NCI-H1436 treated with DMSO at 0.1 percent for 48 hours (cell line): ENCODE measurements around the gene CCDC183.
"Not testable (repeated sequence)": the region's sequence is repeated elsewhere in the genome, so short reads cannot be mapped to it uniquely, and the experiment has no call there.

Source experiments
- DNase-seq: peaks from one replicate; lab custom pipeline; 2025; lab: John Stamatoyannopoulos, UW

Gene CCDC183

DNA sequence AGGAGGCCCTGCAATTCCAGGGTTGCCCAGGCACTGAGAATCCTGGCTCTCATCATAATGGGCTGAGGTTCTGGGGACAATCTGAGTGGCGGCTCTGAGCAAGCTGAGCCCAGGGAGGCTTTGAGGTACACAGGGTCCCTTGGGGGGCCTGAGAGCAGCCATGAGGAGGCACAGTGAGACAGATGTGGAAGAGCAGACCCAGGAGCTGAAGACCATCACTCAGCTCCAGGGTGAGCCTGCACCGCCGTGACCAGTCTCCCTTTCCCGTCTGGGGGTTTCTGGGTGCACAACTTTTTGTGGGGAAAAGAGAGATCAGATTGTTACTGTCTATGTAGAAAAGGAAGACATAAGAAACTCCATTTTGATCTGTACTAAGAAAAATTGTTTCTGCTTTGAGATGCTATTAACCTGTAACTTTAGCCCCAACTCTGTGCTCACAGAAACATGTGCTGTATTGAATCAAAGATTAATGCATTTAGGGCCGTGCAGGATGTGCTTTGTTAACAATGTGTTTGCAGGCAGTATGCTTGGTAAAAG is at the start of gene CCDC183:
Gene CCDC183, plus strand, starts transcription at position 101 of the 537 bp plus-strand sequence. Its CDS starts 60 bp downstream, at position 161.
- DNase-seq, result no peak

DNA sequence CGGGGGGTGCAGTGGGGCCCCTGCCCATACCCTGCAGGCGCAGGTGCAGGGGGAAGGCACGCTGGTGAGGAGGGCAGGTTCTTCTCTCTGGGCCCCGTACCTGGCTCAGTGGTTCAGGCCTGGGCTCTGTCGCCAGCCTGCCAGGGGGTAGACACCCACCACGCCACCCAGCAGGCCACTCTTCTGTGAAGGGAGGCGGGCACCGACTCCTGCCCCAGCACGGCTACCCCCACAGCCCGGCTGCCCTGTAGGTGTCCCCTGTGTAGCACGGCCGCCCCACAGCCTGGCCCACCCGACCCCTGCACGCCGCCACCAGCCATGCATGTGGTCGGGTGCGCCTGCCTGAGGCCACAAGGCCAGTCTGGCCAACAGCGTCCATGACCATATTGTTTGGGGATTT is 49.5 kb upstream of the CCDC183 start:
- DNase-seq, result no peak

DNA sequence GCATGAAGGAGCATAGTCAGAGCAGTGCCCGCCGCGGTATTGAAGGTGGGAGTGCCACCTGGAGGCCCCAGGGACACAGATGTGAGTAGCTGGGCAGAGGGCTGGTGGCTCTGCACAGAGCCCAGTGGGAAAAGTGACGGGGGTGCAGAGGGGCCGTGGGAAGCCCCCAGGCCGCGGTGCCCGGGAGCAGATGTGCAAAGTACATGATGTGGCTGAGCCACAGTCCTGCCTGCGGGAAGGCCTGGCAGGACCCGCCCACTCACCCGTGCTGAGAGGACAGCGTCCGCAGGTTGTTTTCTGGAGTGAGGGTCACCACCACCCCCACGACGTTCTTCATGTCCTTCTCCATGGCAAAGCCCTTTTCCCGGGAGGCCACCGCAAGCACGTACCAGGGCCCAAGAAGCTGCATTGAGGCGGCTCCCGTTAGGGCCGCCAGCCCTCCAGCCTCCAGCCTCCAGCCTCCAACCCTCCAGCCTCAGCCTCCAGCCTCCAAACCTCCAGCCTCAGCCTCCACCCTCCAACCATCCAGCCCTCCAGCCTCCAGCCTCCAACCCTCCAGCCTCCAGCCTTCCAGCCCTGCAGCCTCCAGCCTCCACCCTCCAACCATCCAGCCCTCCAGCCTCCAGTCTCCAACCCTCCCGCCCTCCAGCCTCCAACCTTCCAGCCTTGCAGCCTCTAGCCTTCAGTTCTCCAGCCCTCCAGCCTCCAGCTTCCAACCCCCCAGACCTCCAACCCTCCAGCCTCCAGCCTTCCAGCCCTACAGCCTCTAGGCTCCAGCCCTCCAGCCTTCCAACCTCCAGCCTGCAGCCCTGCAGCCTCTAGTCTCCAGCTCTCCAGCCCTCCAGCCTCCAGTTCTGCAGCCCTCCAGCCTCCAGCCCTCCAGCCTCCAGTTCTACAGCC is 48.7 kb upstream of the CCDC183 start:
- DNase-seq, result no peak

DNA sequence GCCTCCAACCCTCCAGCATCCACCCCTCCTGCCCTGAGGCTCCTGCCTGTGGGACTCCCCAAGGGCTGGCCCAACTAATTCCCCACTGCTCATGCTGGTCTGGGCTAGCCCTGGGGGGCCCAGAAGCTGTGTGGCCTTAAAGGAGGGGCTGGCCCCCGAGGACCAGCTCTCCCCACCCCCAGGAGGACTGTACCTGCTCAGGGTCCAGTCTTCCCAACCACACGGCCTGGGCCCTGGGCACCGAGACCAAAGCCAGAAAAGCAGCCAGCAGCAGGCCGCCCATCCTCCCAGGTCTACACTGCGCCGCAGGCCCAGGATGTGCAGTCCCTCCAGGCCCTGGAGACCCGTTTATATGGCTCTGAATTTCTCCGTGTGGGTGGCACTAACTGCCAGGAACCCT is 47.9 kb upstream of the CCDC183 start, which contains the start of gene LCN6:
Gene LCN6, minus strand, starts transcription at position 325 of the 400 bp plus-strand sequence. Its CDS starts 42 bp downstream, at position 283.
- no peak for DNase-seq

DNA sequence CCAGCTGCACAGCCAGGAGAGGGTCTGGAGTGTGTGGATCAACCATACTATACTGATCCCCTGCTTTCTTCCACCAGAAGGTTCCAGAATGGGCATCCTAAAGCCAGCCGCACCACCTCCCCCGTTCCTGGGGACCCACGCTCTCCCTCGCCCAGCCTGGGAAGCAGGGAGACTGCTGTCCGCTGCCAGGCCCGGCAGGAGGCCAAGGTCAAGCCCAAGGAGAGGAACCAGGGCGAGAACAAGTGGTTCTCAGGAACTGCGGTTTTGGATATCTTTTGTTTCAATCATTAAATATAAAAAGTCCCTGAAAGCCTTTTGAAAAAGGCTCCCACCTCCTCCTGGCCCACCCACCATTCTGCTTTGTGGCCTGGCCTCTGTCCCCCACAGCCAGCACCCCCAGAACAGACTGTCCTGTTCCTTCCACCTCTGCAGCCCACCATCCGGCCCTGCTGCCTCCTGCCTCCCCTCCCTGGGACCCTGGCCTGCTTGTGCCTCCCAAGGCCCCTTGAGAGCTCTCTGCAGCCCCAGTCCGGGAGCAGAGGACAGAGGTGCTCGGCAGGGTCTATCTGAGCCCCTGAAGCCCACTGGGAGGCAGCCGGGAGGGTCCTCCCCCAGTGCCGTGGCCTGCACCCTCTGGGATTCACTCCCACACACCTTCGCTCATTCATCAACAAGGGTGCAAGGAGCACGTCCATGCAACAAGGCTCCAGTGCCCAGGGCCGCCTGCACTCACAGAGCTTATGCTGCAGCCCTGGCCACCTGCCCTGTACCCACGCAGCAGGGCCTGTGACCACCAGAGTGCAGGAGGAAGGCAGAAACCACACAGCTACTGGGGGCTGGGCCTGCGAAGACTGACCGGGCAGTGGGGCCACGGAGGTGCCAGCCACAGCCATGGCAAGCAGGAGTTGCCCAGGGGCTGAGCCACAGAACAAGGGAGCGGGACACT is 47.2 kb upstream of the CCDC183 start:
- DNase-seq, result no peak

DNA sequence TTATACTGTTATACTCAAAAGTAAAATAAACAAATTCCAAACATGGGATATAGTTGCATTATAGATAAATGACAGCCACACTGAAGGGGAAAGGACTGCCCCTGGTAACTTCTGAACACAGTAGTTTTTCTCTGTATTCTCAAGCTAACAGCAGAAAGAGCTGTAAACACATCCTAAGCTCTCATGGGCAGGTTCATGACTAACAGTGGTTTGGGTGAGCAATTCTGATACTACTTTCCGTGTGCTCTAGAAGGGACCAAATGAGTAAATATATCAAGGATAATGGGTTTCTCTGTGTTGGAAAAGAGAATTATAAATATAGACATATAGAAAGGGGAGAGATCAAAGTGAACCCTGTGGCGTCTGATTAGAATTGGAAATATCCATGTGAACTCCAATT is 45.6 kb upstream of the CCDC183 start:
- DNase-seq, result no peak

DNA sequence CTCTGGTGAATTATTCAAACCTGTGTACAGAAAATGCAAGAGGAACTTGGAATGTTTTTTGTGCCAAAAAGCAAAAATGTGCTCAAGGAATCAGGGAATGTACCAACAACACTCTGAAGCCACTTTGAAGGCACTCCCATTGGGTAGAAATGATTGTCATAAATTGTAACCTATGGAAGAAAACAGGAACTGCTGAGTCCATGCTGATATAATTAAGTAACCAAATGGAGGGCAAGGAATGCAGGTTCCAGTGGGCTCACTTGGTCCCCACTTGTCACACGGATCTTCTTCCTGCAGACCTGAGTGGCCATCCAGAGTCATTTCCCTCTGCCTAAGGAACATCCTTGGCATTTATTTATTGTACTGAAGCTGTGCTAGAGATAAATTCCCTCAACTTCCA is 44.9 kb upstream of the CCDC183 start:
- no peak for DNase-seq

DNA sequence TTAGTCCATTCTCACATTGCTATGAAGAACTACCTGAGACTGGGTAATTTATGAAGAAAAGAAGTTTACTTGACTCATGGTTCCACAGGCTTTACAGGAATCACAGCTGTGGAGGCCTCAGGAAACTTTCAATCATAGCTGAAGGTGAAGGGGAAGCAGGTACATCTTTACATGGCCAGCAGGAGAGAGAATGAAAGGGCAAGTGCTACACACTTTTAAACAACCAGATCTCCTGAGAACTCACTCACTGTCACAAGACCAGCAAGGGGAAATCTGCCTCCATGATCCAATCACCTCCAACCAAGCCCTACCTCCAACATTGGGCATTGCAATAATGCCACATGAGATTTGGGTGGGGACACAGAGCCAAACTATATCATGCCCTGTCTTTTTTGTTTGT is 44.3 kb upstream of the CCDC183 start:
- no peak for DNase-seq

DNA sequence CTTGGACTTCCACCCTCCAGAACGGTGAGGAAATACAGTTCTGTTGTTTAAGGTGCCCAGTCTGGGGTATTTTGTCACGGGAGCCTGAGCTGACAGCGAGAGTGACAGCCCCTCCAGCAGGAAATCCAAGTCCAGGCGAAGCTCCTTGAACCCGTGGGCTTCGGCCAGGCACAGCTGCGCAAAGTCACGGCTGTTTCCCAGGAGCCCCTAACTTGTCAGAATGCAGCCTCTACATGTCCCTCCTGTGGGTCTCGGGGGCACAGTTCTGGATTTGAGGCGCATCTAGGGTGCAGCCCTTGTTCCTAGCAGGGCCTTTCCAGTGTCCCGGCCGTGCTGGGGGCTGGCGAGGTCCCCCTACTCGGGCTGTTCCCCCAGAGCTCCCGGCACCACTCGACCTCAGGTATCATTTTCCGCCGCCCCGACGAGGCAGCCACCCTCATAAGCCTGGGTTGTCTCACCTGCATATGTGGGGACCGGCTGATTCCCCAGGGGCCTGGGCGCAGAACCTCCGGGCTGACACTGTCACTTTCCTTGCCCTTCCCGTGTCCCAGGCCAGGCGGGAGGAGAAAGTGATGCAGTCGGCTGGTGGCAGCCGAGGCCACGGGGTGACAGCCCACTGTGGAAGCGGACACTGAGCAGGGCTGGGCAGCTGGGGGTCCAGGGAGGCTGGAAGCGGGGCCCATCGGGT is 42.6 kb upstream of the CCDC183 start:
- no peak for DNase-seq

DNA sequence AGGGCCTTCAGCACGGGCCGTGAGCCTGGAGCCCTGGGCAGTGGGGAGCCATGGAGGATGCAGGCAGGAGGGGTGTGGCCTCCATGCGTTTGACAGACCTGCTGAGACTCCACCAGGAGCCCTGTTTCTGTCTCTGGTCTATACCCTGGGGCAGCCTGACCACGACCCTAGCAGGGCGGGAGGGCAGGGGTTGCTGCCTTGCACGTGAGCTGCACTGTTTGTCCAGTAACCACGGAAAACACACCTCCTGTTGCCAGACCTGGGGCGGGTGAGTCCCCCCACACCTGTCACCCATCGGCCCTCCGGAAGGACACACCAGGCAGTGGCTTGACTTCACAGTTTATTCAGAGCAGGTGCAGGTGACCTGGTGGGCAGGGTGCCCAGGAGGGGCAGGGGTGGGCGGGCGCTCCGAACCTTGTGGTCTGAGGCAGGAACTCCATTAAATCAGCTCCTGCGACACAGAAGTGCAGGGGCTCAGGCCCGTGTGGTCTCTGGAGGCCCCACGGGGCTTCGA is 42.0 kb upstream of the CCDC183 start:
- DNase-seq, result no peak

DNA sequence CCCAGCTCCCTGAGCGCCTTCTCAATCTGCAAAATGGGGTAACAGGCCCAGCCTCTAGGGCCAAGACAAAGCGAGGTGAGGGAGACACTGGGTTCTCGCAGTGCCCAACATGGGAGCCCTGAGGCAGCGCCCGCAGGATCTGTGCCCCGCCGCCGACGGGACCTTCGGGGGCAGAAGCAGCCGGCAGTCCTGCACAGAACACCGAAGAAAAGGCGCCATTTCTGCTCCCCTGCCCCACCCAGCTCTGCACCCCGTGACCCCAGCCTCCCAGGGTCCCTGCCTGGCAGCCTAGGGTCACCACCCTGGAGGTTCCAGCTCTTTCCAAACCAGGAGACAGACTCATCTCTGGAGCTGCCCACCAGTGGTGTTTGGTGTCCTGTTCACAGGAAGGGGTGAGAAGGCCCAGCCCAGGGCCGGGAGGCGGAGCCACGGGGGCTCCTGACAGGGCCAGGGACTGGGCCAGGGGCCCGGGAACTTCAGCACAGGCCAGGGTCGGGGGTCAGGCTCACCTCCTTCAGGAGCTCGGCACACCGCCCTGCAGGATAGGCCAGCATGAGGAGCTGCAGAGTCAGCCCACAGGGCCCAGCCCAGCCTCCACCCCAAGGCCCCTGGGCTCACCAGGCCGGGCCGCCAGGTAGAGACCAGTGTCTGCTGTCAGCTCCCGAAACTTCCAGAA is 41.4 kb upstream of the CCDC183 start:
- DNase-seq, result no peak

DNA sequence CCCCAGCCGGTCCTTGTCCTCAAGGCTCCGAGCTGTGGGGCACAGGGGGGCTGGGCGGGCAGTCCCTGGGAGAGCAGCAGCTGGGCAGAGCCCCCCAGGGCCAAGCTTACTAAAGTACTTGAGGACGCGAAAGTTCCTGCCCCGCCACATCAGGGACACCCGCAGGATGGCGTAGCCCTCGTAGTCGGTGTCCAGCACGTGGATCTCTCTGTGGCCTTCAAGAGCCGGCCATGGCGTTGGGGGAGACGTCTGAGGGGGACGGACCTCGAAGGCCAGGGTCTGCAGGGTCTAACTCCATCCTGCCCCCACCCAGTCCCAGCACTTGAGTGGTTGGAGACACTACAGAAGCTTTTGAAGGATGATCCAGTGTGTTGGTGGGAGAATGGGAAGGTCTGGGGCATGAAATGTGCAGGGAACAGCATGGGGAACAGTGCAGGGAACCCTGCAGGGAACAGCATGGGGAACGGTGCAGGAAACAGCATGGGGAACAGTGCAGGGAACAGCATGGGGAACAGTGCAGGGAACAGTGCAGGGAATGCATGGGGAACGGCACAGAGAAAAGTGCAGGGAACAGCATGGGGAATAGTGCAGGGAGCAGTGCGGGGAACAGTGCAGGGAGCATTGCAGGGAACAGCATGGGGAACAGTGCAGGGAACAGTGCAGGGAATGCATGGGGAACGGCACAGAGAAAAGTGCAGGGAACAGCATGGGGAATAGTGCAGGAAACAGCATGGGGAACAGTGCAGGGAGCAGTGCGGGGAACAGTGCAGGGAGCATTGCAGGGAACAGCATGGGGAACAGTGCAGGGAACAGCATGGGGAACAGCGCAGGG is 40.6 kb upstream of the CCDC183 start:
- DNase-seq, result not testable (repeated sequence)

DNA sequence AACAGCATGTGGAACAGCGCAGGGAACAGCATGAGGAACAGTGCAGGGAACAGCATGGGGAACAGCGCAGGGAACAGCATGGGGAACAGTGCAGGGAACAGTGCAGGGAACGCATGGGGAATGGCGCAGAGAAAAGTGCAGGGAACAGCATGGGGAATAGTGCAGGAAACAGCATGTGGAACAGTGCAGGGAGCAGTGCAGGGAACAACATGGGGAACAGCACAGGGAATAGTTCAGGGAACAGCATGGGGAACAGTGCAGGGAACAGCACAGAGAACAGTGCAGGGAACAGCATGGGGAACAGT is 40.1 kb upstream of the CCDC183 start:
- DNase-seq, result no peak

DNA sequence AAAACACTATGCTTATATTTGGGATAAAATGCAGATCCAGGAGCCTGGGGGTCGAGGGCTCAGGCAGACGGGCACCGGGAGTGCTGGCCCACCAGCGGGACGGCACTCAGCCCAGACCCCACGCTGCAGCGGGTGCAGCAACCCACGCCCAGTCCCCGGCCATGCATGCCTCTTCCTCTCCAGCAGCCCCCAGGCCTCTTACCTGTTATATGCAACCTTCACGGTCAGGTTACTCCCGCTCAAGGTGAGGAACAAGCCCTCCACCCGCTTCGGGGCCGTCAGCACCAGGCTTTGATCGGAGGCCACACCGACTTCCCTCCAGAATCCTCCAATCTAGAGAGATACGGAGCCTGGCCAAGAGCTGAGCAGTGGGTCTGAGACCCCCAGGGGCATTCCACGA is 39.3 kb upstream of the CCDC183 start:
- DNase-seq, result no peak

DNA sequence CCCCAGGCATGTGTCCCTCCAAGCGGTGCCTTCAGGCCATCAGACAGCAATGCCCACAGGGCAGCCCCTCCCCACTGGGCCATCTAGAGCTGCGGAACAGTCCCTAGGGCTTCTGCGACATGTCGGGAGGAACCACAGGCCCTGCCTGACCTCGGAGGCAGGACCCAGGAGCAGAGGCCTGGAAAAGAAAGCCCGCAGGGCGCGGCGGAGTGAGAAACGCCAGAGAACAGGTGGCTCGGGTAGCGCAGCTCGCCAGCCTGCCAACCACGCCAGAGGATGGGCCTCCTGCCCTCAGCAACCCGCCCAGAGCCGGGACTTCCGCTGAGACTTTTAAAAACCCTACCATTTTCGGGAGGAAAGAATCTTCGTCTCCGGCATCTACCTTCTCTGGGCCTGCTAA is 38.8 kb upstream of the CCDC183 start:
- no peak for DNase-seq

DNA sequence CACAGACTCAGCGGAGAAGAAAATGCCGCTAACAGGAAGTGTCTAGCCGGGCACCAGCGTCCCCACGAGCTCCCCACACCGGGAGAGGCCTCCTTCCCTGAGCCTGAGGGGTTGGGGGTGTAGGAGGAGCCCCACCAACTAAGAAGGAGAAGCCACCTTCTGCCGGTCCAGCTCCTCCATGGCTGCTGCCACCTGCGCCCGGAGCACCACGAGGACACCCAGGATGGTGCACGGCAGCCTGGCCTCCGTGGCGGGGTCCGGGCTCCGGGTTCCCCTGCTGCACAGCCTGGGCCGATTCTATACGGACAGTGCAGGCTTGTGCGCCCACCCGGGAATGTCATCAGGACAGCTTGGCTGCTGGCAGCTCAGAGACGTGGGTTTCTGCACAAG is 38.4 kb upstream of the CCDC183 start:
- DNase-seq, result no peak

DNA sequence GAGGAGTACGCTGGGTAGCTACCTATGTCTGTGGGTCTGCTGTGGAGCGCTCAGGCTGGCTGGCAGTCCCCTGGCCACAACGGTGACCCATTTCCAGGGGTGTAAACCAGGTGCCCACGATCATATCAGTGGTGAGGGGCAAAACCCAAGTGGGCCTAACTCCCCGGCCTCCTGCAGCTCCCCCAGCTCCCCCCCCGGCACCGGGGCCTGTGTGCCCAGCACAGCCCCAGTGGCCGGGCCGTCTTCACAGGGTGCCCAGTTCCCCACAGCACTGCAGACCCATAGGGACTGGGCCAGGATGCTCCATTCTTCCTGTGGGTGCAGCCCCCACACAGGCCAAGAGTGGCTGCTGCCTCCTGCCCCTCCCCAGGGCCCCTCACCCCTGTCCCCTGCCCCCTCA is 37.1 kb upstream of the CCDC183 start:
- DNase-seq, result no peak

DNA sequence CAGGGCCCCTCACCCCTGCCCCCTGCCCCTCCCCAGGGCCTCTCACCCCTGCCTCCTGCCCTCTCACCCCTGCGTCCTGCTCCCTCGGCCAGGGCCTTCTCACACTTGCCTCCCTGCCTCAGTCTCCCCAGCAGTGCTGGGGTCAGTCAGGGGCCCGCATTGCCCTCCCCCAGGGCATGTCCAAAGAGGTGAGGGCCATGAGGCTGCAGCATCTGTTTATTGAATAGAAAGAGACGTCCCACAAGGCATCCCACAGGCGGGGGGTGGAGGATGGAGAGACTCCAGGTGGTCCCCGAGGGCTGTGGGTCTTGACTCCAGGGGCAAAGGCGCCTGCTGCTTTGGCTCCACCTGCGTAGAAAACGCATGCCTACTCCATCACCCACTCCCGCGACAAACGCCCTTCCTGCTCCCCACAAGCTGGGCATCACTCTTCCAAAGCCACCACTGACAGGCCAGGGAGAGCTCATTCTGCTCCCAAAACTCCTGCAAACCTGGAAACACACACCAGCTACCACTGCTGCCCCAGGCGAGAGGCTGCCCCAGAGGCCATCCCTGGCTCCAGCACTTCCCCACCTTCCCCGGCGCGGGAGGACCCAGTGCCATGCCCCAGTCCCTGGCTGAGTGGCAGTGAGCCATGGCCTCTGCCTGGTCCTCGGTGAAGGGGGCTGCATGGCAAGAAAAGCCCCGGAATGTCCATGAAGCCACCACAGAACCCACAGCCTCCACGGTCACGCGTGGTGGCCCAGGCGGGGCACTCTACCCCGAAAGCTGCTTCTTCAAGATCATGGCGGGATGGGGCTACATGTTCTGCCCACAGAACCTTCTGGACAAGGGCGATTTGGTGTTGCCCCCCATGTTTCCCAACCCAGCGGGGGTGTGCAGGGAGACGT is 36.5 kb upstream of the CCDC183 start:
- DNase-seq, result no peak

DNA sequence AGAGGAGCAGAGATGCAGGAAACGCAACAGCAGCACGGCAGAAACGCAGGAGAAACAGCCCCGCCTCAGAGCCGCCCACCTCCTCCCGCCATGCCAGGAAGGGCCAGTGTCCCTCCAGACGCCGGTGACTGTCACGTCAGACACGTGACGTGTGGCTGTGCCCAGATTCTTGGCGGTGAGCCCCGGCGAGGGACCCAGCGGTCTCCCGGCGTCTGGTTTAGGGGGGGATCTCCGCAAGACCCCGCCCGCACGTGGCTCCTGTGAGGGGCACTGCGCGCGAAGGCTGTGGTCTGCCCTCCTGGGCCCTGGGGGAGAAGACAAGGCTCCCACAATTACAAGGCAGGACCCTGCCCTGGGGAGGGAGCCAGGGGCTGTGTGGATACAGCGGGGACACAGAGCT is 35.7 kb upstream of the CCDC183 start:
- DNase-seq, result no peak
